Stimulated activated CD8-positive, alpha-beta memory T cell treated with anti-CD3 and anti-CD28 coated beads, Interleukin-7, amount 100 ng/mL, for 48 hours (primary cell): ENCODE data around the gene CLK2.

Source experiments
- DNase-seq, 2 donors: peaks; one replicate each; pipeline ENCODE4 v3.0.0-alpha.2; 2020; ENCODE audit warnings: low read depth in 1 of 2; ENCODE audit errors: extremely low read depth in 1 of 2

Gene CLK2

GRCh38 chr1:155273343-155274245 is at the start of gene CLK2:
CLK2 (minus strand) TSS chr1:155273504; CDS start chr1:155270977, 2,527 bp downstream.
- peak; percentile 95 to 97 for DNase-seq

- no peak for DNase-seq
Observed at GRCh38 chr1:155322571-155322952, 49.3 kb upstream of the CLK2 start.

DNA sequence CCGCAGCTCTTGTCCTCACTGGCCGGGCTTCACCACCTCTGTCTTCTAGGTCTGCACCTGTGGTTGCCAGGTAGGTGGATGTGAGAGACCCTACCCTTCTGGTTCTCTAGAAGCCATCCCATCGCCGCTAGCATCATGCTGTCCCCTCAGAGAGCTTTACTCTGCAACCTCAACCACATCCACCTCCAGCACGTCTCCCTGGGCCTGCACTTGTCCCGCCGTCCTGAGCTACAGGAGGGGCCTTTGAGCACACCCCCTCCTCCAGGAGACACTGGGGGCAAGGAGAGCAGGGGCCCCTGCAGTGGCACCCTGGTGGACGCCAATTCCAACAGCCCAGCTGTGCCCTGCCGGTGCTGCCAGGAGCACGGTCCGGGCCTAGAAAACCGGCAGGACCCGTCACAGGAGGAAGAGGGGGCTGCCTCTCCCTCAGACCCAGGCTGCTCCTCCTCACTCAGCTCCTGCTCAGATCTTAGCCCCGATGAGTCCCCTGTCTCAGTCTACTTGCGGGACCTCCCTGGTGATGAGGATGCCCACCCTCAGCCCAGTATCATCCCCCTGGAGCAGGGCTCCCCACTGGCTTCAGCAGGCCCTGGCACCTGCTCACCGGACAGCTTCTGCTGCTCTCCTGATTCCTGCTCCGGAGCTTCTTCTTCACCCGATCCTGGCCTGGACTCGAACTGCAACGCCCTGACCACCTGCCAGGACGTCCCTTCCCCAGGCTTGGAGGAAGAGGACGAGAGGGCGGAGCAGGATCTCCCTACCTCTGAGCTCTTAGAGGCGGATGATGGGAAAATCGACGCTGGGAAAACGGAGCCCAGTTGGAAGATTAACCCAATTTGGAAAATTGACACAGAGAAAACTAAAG is 48.6 kb upstream of the CLK2 start:
- DNase-seq = no peak

- DNase-seq = peak; percentile 55 to 63
Observed at GRCh38 chr1:155320661-155321617, 47.6 kb upstream of the CLK2 start, which contains the start of gene RUSC1. RUSC1 (plus strand) TSS chr1:155320894; CDS start chr1:155321774, 880 bp downstream.

GRCh38 chr1:155320252-155320651 is 46.9 kb upstream of the CLK2 start:
- DNase-seq = no peak

DNA sequence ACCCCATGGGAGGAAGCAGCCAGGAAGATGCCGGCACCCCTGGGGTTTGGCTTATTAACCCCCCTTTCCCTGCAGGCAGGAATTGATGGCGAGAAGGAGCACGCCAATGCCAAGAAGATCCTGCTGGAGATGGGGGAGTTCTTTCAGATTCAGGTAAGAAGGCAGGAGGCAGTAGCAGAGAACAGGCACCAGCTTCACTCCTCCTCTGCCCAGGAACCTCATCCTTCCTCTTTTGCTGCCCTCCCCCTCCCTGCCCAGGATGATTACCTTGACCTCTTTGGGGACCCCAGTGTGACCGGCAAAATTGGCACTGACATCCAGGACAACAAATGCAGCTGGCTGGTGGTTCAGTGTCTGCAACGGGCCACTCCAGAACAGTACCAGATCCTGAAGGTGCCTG is 46.2 kb upstream of the CLK2 start:
- no peak for DNase-seq

GRCh38 chr1:155318082-155318481 is 44.8 kb upstream of the CLK2 start:
- no peak for DNase-seq

- DNase-seq = no peak
Observed at GRCh38 chr1:155316922-155317321, 43.6 kb upstream of the CLK2 start.

DNA sequence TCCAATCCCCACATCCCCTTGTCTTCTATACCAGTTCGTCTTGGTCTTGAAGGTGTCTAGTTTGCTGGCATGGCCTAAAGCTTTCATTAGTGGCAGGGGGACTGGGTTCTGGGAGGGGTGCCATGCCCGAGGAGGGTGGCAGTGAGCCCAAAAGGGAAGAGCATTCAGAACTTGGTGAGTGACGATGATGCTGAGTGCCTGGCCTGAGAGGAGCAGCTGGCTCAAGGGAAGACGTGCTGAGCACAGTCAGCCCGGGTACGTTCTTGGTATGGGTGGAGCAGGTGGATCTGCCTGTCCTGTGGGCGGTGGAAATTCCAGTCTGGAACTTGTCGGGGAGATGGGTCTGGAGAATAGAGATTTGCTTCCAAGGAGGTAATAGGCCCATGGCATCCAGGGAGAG is 40.0 kb upstream of the CLK2 start:
- DNase-seq = no peak

GRCh38 chr1:155309423-155310021 is 36.2 kb upstream of the CLK2 start:
- no peak for DNase-seq

GRCh38 chr1:155308493-155309422 is 35.5 kb upstream of the CLK2 start, which contains the start of gene FDPS:
FDPS (plus strand) TSS chr1:155308866; CDS start chr1:155309790, 924 bp downstream.
- DNase-seq = peak; percentile 97 to 99

- DNase-seq = no peak
Observed at GRCh38 chr1:155307247-155307740, 34.0 kb upstream of the CLK2 start.

- DNase-seq = no peak
Observed at GRCh38 chr1:155305881-155306391, 32.6 kb upstream of the CLK2 start.

DNA sequence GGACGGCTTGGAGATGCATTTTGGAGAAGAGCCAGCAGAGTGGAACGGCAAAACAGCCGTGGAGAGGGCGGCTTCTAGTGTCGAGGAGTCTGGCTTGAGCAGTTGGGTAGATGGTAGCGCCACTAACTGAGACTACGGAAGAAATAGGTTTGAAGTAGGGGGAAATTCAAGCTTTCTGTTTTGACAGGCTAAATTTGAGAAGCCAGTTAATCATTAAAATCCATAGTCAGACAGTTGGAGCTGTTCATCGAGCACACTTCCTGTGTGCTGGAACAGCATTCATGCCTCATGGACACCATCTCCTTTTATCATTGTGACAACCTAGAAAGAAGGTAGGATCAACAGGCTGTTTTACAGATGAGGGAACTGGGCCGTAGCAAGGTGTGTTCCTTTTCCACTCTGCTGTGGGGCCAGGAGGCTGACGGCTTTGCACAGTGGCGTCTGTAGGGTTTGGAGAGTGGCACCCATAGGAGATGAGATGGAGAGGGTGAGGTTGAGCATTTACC is 31.3 kb upstream of the CLK2 start:
- DNase-seq = no peak

GRCh38 chr1:155301342-155301841 is 28.1 kb upstream of the CLK2 start, which contains the start of gene PKLR:
PKLR (minus strand) TSS chr1:155301438; CDS start chr1:155301395, 43 bp downstream.
- no peak for DNase-seq

- DNase-seq = no peak
Observed at GRCh38 chr1:155300553-155301329, 27.4 kb upstream of the CLK2 start.

DNA sequence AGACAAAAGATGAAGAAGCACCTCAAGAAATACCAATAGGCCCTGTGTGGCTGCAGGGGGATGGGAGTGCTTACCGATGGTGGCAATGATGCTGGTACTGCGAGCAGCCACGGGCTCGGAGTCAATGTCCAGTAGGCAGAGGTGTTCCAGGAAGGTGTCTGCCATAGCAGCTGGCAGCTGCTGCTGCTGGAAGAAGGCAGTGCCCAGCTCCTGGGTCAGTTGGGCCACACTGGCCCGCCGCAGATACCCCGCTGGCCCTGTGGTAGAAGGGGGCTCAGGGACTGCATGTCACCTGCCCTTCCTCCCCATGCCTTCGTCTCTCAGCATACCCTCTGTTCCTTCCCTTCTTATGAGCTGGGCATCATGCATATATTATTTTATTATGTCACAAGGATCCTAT is 26.7 kb upstream of the CLK2 start:
- DNase-seq = no peak
